Stimulated activated CD4-positive, alpha-beta T cell treated with anti-CD3 and anti-CD28 coated beads, Interleukin-4, amount 100 ng/mL, for 1 hour (primary cell): ENCODE measurements around the gene BMPR1A.
"Not testable (repeated sequence)": the region's sequence is repeated elsewhere in the genome, so short reads cannot be mapped to it uniquely, and the experiment has no call there.

ENCODE experiments used
- DNase-seq: peaks from one replicate; pipeline ENCODE4 v3.0.0-alpha.2; 2020

Gene BMPR1A

GRCh38 chr10:86730227-86730626, 26.2 kb upstream of the BMPR1A start:
- DNase-seq, result no peak

- DNase-seq, result no peak
These were observed 23.6 kb upstream of the BMPR1A start for GRCh38 chr10:86732771-86733170.

GRCh38 chr10:86733260-86733671, 23.2 kb upstream of the BMPR1A start:
- DNase-seq, result no peak

- no peak for DNase-seq
These were observed 22.0 kb upstream of the BMPR1A start for GRCh38 chr10:86734207-86734988.

- DNase-seq, result not testable (repeated sequence)
These were observed 21.1 kb upstream of the BMPR1A start for GRCh38 chr10:86735278-86735677.

- no peak for DNase-seq
These were observed 14.2 kb upstream of the BMPR1A start for GRCh38 chr10:86742230-86742629.

- no peak for DNase-seq
These were observed 12.2 kb upstream of the BMPR1A start for GRCh38 chr10:86744067-86744725.

GRCh38 chr10:86747796-86748581, 8.4 kb upstream of the BMPR1A start:
- no peak for DNase-seq

- no peak for DNase-seq
These were observed 6.6 kb upstream of the BMPR1A start for GRCh38 chr10:86749854-86750253.

- no peak for DNase-seq
These were observed 4.9 kb upstream of the BMPR1A start for GRCh38 chr10:86751477-86751876.

- no peak for DNase-seq
These were observed 4.1 kb upstream of the BMPR1A start for GRCh38 chr10:86752311-86752710.

GRCh38 chr10:86753051-86753450, 3.4 kb upstream of the BMPR1A start:
- DNase-seq, result no peak

GRCh38 chr10:86753638-86754434, 2.6 kb upstream of the BMPR1A start:
- no peak for DNase-seq

- DNase-seq, result no peak
These were observed 1.0 kb upstream of the BMPR1A start for GRCh38 chr10:86755454-86755739.

- DNase-seq, result peak; percentile 92
These were observed 494 bp upstream of the BMPR1A start for GRCh38 chr10:86755740-86756510.

GRCh38 chr10:86757113-86757972, 924 bp downstream of the BMPR1A start:
- peak; percentile 17 for DNase-seq

- no peak for DNase-seq
These were observed 2.0 kb downstream of the BMPR1A start for GRCh38 chr10:86758189-86759072.

GRCh38 chr10:86759073-86759672, 2.8 kb downstream of the BMPR1A start:
- no peak for DNase-seq

- no peak for DNase-seq
These were observed 7.0 kb downstream of the BMPR1A start for GRCh38 chr10:86763404-86763803.

GRCh38 chr10:86765548-86765947, 9.1 kb downstream of the BMPR1A start:
- DNase-seq, result no peak
